Subcutaneous adipose tissue (tissue), 4 donors: ENCODE results near the gene MFRP. TPM values are rescaled to one million over a fixed set of nuclear protein-coding genes. Genes with fewer than 3 reads are reported as not detected.

Source experiments
- total RNA-seq, 4 donors: library from RNA; depleted of rRNA; stranded (reverse); fragments of >200 nt; gene quantifications; one replicate each; pipeline ENCODE4 v1.1.0, GENCODE V29; 2016
- TF ChIP-seq, protein P1 (sequence below): fragments of 450-650 bp; IDR thresholded peaks from one replicate; pipeline ENCODE4 v1.5.1; 2016; ENCODE audit warnings: low read depth, mild to moderate bottlenecking, control low read depth, antibody characterized with exemption, moderate library complexity

The MFRP gene
- total RNA-seq, 4 donors from 2014 or later = not detected

DNA sequence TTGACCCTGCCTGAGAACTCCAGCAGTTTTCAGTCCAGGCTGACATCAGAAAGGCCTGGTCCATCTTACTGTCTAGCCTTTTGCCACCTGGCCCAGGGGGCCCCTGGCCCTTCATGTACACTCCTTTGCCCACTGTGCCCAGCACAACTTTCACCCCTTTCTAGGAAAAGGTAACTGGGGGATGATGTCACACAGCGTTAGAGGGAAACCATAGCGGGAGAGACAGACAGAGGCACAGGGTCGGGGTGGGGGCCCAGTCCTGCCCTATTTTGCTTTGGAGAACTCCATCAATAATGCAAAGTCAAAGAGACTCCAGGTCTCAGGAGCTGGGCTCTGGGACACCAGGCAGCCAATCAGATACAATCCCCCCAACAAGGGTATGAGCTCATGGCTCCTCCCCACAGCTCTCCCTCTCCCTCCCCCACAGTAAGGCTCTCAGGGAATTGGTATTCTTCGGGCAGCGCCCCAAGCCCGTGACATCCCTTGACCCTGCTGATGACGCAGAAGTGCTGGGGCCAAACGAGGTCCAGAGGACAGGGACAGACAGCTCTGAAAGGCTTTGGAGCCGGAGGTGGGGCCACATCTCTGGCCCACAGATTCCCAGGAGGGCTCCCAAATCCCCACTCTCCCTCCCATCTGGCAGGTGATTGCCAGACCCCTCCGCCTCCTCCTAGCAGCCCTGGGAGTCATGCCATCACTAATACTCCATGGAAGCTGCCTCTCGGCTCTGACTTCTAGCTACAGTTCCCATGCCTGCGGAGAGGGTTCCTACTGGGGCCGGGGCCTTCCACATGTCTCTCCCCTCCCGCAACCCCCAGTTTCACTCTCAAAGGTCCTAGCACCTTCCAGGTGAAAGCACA lies 29.1 kb upstream of the MFRP start:
- TF ChIP-seq, protein P1, sequence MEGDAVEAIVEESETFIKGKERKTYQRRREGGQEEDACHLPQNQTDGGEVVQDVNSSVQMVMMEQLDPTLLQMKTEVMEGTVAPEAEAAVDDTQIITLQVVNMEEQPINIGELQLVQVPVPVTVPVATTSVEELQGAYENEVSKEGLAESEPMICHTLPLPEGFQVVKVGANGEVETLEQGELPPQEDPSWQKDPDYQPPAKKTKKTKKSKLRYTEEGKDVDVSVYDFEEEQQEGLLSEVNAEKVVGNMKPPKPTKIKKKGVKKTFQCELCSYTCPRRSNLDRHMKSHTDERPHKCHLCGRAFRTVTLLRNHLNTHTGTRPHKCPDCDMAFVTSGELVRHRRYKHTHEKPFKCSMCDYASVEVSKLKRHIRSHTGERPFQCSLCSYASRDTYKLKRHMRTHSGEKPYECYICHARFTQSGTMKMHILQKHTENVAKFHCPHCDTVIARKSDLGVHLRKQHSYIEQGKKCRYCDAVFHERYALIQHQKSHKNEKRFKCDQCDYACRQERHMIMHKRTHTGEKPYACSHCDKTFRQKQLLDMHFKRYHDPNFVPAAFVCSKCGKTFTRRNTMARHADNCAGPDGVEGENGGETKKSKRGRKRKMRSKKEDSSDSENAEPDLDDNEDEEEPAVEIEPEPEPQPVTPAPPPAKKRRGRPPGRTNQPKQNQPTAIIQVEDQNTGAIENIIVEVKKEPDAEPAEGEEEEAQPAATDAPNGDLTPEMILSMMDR = no peak

DNA sequence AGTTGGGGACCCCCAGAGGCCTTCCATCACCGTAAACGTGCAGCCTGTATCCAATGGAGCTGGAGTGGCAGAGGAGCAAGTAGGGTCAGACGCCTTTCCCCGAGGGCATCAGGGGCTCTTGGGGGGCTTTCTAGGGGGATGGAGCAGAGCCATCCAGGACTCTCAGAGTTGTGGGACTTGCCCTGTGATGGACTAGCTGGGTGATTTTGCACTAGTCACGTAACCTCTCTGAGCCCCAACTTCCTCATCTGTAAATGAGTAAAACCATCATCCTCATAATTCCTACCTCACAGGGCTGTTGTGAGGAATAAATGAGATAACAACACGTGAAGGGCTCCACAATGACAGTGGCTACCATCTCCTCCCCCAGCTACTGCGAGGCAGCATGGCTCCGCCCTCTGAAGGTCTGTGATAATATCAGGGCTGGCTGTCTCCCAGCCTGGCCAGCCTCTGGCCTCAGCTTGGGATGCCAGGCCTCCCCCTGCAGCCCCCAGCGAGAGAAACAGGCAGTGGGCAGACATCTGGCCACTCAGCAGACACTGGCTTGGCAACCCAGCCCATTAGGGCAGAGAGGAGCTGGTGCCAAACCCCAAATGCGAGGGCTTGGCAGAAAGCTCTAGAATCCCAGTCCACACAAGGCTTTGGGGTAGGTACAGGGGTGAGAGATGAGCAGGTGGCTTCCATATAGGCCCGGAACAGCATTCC lies 28.3 kb upstream of the MFRP start:
- TF ChIP-seq, protein P1 = no peak

DNA sequence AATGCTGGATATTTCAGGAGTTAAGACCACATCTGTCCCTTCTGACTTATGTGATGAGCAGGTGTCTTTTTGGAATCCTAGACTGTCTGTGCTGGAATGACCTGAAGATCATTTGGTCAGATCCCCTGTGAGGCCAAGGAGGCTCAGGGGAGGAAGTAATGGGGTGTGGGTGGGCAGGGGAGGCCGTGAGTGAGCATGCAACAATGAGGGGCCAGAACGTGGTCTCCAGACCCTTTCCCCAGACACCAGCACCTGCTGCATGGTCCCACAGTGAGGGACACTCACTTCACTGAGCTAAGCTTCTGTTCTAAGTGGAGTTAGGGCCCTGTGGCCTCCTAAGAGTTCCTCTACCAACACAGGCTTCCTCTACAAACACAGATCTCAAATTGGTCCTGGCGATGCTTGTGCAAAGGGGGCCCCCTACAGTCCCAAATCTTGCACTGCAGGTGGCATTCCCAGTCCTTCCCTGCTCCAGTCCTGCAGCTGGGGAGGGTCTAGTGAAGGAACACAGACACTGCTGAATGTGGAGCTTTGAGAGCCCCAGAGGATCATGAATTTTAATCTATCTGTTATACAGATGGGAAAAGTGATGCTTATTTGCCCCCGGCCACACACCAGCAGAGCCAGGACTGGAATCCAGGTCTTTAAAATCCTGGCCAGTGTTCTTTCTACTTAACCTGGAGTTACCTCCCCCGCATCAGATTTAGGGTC lies 27.6 kb upstream of the MFRP start:
- TF ChIP-seq, protein P1 = no peak

DNA sequence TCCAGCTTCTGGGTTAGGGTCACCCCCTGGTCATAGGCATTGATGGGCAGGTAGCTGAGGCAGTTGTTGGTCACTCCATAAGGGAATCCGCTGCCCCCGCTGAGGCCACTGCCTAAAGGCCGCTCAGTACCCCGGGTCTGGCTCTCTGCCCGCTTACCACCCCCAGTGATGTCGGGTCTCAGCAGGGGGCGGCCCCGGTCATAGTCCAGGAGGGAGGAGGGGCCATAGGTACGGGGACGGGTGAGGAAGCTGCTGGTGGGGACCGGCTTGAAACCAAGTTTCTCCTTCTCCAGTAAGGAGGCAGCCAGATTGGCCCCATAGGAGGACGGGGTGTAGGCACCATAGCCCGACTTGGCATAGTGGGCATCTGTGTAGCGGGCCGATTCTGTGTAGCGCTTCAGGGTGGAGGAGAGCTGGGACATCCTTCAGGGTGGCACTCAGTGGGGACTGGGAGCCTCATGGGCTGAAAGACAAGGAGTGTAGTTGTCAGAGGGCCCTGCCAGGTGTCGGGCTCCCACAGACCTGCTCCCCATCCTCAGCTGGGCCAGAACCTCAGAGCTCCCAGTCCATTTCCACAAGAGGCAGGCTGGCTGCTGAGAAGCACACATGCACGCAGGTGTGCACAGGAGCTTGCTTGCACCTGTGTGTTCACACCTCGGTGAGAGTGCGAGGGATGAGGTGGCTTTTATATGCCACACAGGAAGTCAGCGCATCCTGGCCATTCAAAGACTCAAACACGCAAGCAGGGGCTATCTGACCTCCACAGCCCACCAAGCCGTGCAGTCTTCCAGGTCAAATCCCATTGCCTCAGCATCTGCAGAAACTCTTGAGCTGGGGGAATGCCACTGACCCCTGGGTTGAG lies 26.8 kb upstream of the MFRP start:
- TF ChIP-seq, protein P1 = no peak

DNA sequence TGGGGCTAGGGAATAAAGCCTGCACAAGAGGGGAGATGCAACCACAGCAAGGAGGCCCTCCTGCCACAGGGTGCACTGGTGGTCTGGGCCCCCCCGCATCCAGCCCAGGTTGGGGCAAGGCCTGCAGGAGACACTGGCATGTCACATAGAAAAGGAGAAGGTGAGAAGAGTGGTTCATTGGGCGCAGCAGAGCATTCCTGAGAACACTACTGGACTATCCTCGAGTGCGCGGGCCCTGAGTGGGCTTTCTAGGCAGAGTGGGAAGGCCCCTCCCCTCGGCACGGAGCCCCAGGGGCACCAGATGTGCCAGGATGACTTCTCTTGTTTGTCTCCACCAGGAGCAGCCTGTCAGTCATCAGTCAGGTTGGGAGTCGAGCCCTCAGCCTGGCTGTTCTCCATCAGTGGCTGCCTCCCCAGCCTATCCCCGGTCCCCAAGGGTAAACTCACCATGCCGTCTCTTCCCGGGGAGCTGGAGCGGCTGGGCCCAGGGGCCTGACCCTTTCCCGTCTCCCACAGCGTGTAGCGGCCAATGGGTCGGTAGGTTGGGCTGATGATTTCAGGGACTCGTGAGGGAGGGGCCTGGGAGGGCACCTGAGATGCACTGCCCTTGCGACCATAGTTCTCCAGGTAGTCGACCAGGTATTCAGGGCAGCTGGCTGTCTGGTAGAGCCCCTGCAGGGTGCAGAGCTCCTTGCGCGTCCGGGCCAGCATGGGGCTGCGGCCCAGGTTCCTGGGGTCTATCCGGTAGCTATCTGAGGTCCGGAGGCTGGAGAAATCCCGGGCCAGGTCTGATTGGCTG lies 26.0 kb upstream of the MFRP start:
- TF ChIP-seq, protein P1 = no peak

DNA sequence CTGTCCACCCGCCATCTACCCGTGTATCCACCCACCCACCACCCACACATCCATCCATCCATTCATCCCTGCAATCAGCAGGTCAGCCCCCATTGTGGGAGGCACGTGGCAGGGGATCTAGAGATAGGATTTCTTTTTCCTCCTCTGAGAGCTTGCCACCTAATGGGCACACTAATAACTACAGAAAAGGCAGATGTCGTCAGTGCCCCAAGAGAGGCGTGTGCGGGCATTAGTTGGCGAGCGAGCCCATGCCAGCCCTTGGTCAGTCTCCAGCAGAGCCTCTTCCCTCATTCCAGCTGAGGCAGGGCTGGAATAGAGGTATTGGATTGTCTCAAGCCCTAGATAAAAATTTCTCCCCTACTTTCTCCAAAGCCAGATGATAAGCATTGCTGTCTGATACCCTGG lies 25.3 kb upstream of the MFRP start:
- TF ChIP-seq, protein P1 = no peak
